ENCODE measurements around the gene CCDC137. TPM values are rescaled to one million over a fixed set of nuclear protein-coding genes. Genes with fewer than 3 reads are reported as not detected.

CCDC137 gene
- polyA plus RNA-seq, 1 of the 3 experiments (the other 2 are of a cell fraction) = 62.4 TPM

- Histone ChIP-seq H2AFZ (ENCODE audit: low read depth) (no peak overlapping the region), H3F3A (replicated peaks; ENCODE audit: insufficient read depth) (peaks cover 31% of the 10 kb centered on the region), H3K27me3 (ENCODE audit: insufficient read depth) (no peaks in the 10 kb centered on the region), H3K27ac (ENCODE audit: low read depth in 2 of 2, low read length in 1 of 2) (no peak overlapping the region), H3K36me3 (replicated peaks in 1 of 2; ENCODE audit: control insufficient read depth in 1 of 2, insufficient read depth in 2 of 2, low read length in 1 of 2) (peaks cover 47 to 88% of the 10 kb centered on the region in 2 experiments), H3K9me3 (no peaks in the 10 kb centered on the region), H4K20me1 (ENCODE audit: insufficient read depth) (peaks cover 56% of the 10 kb centered on the region), H3K9ac (no peak overlapping the region), H3K4me1 (ENCODE audit: control insufficient read depth in 1 of 2, insufficient read depth in 2 of 2, low read depth in 1 of 2, low read length in 1 of 2) (no peaks in the 10 kb centered on the region), H3K4me2 (no peak overlapping the region), H3K4me3 (ENCODE audit: low read depth in 2 of 2, low read length in 1 of 2) (no peak overlapping the region), H3K79me2 (ENCODE audit: insufficient read depth) (peaks cover 94% of the 10 kb centered on the region), H3K9me2 (no peaks in the 10 kb centered on the region)
- TF ChIP-seq PBX3 (IDR thresholded peaks at IDR 0.05) (no peak), ZBTB33 (IDR thresholded peaks at IDR 0.05; ENCODE audit: borderline replicate concordance, low read depth) (no peak), SIN3A (IDR thresholded peaks at IDR 0.05; ENCODE audit: borderline replicate concordance, low read depth, low read length) (no peak), YY1 (IDR thresholded peaks at IDR 0.05; ENCODE audit: low read depth) (no peak), FOXJ3 (CRISPR knock-in tag; IDR thresholded peaks at IDR 0.05) (no peak)
- no peak for DNase-seq
- ChIA-PET POLR2A (interaction anchor here (1.3 to 3.2 kb wide), 2 partner anchors 11 kb away, joined by 5 to 14 read pairs; partner anchors contain the start of genes ARL16 and HGS), CTCF (interaction anchor here (1.4 to 1.8 kb wide), 4 partner anchors 10 to 23 kb away, joined by 3 to 9 read pairs (median 4); no protein-coding TSS in a partner anchor)
- 98% methylated on average over 19 of the region's 19 CpGs for WGBS (ENCODE audit: low lambda C conversion rate)
These were observed 28.3 kb downstream of the CCDC137 start for GRCh38 chr17:81694810-81695209.

- POLR2A ChIA-PET = interaction anchor here (0.7 to 1.3 kb wide), 2 partner anchors 12 kb away, joined by 3 to 5 read pairs; partner anchors contain the start of genes ARL16 and HGS
- Histone ChIP-seq H4K20me1 (ENCODE audit: insufficient read depth) (peaks cover 52% of the 10 kb centered on the region), H3K4me2 (no peak overlapping the region)
These were observed 28.7 kb downstream of the CCDC137 start for GRCh38 chr17:81695211-81695610.

More at GRCh38 chr17:81695211-81695610, 28.7 kb downstream of the CCDC137 start:
- no peak overlapping the region for H3K9ac ChIP-seq
- H3K9me3 ChIP-seq = no peaks in the 10 kb centered on the region
- TF ChIP-seq YY1 (IDR thresholded peaks at IDR 0.05; ENCODE audit: low read depth) = no peak
- TF ChIP-seq USF1 (IDR thresholded peaks at IDR 0.05; ENCODE audit: borderline replicate concordance, low read depth) = no peak
- no peak for TF ChIP-seq SMC3 (IDR thresholded peaks at IDR 0.05; ENCODE audit: low read depth, low read length)
- TF ChIP-seq MAX (IDR thresholded peaks at IDR 0.05; ENCODE audit: low read depth) = no peak
- TF ChIP-seq RCOR1 (IDR thresholded peaks at IDR 0.05; ENCODE audit: low read length) = no peak
- no peak for TF ChIP-seq CHD2 (IDR thresholded peaks at IDR 0.05; ENCODE audit: low read length, partially characterized antibody)
- no peak for TF ChIP-seq FOSL2 (IDR thresholded peaks at IDR 0.05; ENCODE audit: borderline replicate concordance, low read depth)
- TF ChIP-seq EP300 (IDR thresholded peaks at IDR 0.05; ENCODE audit: borderline replicate concordance in 1 of 2, low read depth in 1 of 2, low read length in 1 of 2) = no peak
- TF ChIP-seq GATA2 (CRISPR knock-in tag; IDR thresholded peaks at IDR 0.05) = no peak
- no peak for TF ChIP-seq SIN3A (IDR thresholded peaks at IDR 0.05; ENCODE audit: borderline replicate concordance, low read depth, low read length)
- TF ChIP-seq REST (IDR thresholded peaks at IDR 0.05; ENCODE audit: low read depth, low read length) = no peak
- TF ChIP-seq GABPA (IDR thresholded peaks at IDR 0.05; ENCODE audit: low read depth) = no peak
- TF ChIP-seq FOXM1 (IDR thresholded peaks at IDR 0.05; ENCODE audit: low read depth) = no peak
- no peak for TF ChIP-seq TAF1 (IDR thresholded peaks at IDR 0.05; ENCODE audit: borderline replicate concordance, low read depth, low read length)
- TF ChIP-seq RFX5 (IDR thresholded peaks at IDR 0.05; ENCODE audit: low read length) = no peak
- TF ChIP-seq RXRA (IDR thresholded peaks at IDR 0.05; ENCODE audit: borderline replicate concordance, low read depth) = no peak
- H3K4me1 ChIP-seq (ENCODE audit: control insufficient read depth in 1 of 2, insufficient read depth in 2 of 2, low read depth in 1 of 2, low read length in 1 of 2) = no peaks in the 10 kb centered on the region
- no peak overlapping the region for H3K27ac ChIP-seq (ENCODE audit: low read depth in 2 of 2, low read length in 1 of 2)
- CTCF ChIA-PET = interaction anchor here (0.6 to 1.8 kb wide), 4 partner anchors 17 to 24 kb away, joined by 3 to 9 read pairs (median 3); no protein-coding TSS in a partner anchor
- no peak overlapping the region for H3K4me3 ChIP-seq (ENCODE audit: low read depth in 2 of 2, low read length in 1 of 2)
- no peak for DNase-seq
- peaks cover 49 to 84% of the 10 kb centered on the region in 2 experiments for H3K36me3 ChIP-seq (replicated peaks in 1 of 2; ENCODE audit: control insufficient read depth in 1 of 2, insufficient read depth in 2 of 2, low read length in 1 of 2)
- 90% methylated on average over 2 of the region's 6 CpGs for WGBS (ENCODE audit: low lambda C conversion rate)
- peaks cover 94% of the 10 kb centered on the region for H3K79me2 ChIP-seq (ENCODE audit: insufficient read depth)
- H3K9me2 ChIP-seq = no peaks in the 10 kb centered on the region
- H3F3A ChIP-seq (replicated peaks; ENCODE audit: insufficient read depth) = peaks cover 31% of the 10 kb centered on the region
- H3K27me3 ChIP-seq (ENCODE audit: insufficient read depth) = no peaks in the 10 kb centered on the region
- no peak overlapping the region for H2AFZ ChIP-seq (ENCODE audit: low read depth)
